Activated T-helper 1 cell treated with anti-CD3 and anti-CD28 coated beads, Interleukin-12 subunit alpha, Interleukin-12 subunit beta, Interleukin-2, Interleukin-4 antibody, amounts not matched to agents 30 ng/mL and 10 ng/mL and 1 ng/mL, durations not matched to agents 14 hours and 24 hours and 36 hours (primary cell): ENCODE measurements around the gene KIDINS220. TPM values are rescaled to one million over a fixed set of nuclear protein-coding genes. Genes with fewer than 3 reads are reported as not detected.

Experiments used
- DNase-seq: peaks from one replicate; pipeline ENCODE4 v3.0.0; 2021; ENCODE audit warnings: low spot score
- H3K27ac Mint-ChIP-seq: one replicate; pipeline ENCODE4 v1.8.0; 2021; ENCODE audit warnings: mild to moderate bottlenecking, mixed read lengths
- H3K27me3 Mint-ChIP-seq: one replicate; pipeline ENCODE4 v1.8.0; 2022; ENCODE audit warnings: mild to moderate bottlenecking, moderate library complexity, mixed read lengths; ENCODE audit not compliant: insufficient read depth
- H3K36me3 Mint-ChIP-seq: one replicate; pipeline ENCODE4 v1.8.0; 2021; ENCODE audit warnings: low read depth, mixed read lengths
- H3K4me1 Mint-ChIP-seq: one replicate; pipeline ENCODE4 v1.8.0; 2021; ENCODE audit warnings: low read depth, mixed read lengths
- H3K4me3 Mint-ChIP-seq: one replicate; pipeline ENCODE4 v1.8.0; 2021; ENCODE audit warnings: mild to moderate bottlenecking, moderate library complexity, mixed read lengths
- H3K9me3 Mint-ChIP-seq: one replicate; pipeline ENCODE4 v1.8.0; 2021; ENCODE audit warnings: mixed read lengths
- intact Hi-C: fragments of 100-400 bp; cut with micrococcal nuclease; formaldehyde crosslinking; loops from one replicate; pipeline ENCODE4 v1.15.1; 2024
- total RNA-seq: library from RNA; stranded (reverse); gene quantifications from 2 replicates; pipeline ENCODE4 v1.2.3, GENCODE V29; 2022

KIDINS220 gene
- total RNA-seq, 1 donor from 2014 or later: 24.5 TPM

GRCh38 chr2:8721410-8721809, 116.0 kb downstream of the KIDINS220 start:
- Mint-ChIP-seq H3K9me3 (peaks cover 7% of the 10 kb centered on the region), H3K27ac (no peak overlapping the region), H3K36me3 (no peaks in the 10 kb centered on the region), H3K4me1 (no peaks in the 10 kb centered on the region), H3K4me3 (no peak overlapping the region), H3K27me3 (peaks cover 3% of the 10 kb centered on the region)
- DNase-seq: no peak
- intact Hi-C loops: no loop called here

- Mint-ChIP-seq H3K9me3 (peaks cover 13% of the 10 kb centered on the region), H3K4me3 (no peak overlapping the region), H3K27me3 (peaks cover 3% of the 10 kb centered on the region), H3K36me3 (no peaks in the 10 kb centered on the region), H3K4me1 (no peaks in the 10 kb centered on the region), H3K27ac (no peak overlapping the region)
- intact Hi-C loops: no loop called here
- no peak for DNase-seq
Observed at GRCh38 chr2:8720741-8721140, 116.7 kb downstream of the KIDINS220 start.

- Mint-ChIP-seq H3K27me3 (peaks cover 3% of the 10 kb centered on the region), H3K36me3 (no peaks in the 10 kb centered on the region), H3K4me3 (no peak overlapping the region), H3K27ac (no peak overlapping the region), H3K4me1 (no peaks in the 10 kb centered on the region), H3K9me3 (peaks cover 21% of the 10 kb centered on the region)
- intact Hi-C loops: loop anchor here (5.0 kb wide), 1 partner anchor 618 kb away; no protein-coding TSS in a partner anchor
- no peak for DNase-seq
Observed at GRCh38 chr2:8719528-8719927, 117.9 kb downstream of the KIDINS220 start.

- H3K36me3 Mint-ChIP-seq: no peaks in the 10 kb centered on the region
- H3K27me3 Mint-ChIP-seq: peaks cover 3% of the 10 kb centered on the region
- peaks cover 25% of the 10 kb centered on the region for H3K9me3 Mint-ChIP-seq
- H3K27ac Mint-ChIP-seq: no peak overlapping the region
- no peak for DNase-seq
- H3K4me3 Mint-ChIP-seq: no peak overlapping the region
- H3K4me1 Mint-ChIP-seq: no peaks in the 10 kb centered on the region
- intact Hi-C loops: loop anchor here (5.0 kb wide), 1 partner anchor 622 kb away; no protein-coding TSS in a partner anchor
Observed at GRCh38 chr2:8714971-8715370, 122.4 kb downstream of the KIDINS220 start.

DNA sequence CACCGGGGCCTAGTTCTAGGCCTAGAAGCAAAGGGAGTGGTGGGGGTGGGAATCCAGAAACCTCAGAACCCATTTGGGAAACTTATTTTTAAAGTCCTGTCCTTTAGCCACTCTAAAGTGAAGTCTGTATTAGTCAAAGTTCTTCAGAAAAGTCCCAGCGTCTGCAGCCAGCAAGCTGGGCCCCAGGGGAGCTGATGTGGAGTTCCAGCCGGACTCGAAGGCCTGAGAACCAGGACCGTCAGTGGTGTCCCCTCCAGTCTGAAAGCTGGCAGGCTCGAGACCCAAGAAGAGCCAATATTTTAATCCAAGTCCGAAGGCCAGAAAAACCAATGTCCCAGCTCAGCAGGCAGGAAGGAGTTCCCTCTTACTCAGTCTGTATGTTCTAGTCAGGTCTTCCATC, 123.1 kb downstream of the KIDINS220 start:
- no peak overlapping the region for H3K4me3 Mint-ChIP-seq
- peaks cover 25% of the 10 kb centered on the region for H3K9me3 Mint-ChIP-seq
- no peak overlapping the region for H3K27ac Mint-ChIP-seq
- DNase-seq: no peak
- H3K4me1 Mint-ChIP-seq: no peaks in the 10 kb centered on the region
- no peaks in the 10 kb centered on the region for H3K36me3 Mint-ChIP-seq
- H3K27me3 Mint-ChIP-seq: no peaks in the 10 kb centered on the region
- intact Hi-C loops: no loop called here

DNA sequence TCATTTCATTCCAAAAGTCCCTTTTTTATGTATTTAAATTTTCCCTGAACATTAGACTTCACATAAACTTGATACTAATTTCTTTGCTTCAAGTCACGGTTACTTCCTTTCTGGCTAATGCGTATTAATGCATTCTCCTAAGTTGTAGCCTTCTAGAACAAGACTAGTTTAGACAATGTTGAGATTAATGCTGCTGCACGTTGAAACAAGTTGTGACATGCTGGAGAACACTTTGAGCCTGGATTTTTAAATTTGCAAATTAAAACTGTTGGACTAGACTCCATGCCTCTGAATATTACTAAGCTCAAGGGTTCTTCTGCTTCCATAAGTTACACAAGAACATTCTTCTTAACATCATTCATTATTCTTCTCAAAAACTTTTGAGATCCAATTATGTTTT, 126.5 kb downstream of the KIDINS220 start:
- Mint-ChIP-seq H3K9me3 (peaks cover 14% of the 10 kb centered on the region), H3K4me3 (no peak overlapping the region), H3K27me3 (no peaks in the 10 kb centered on the region), H3K27ac (no peak overlapping the region), H3K4me1 (no peaks in the 10 kb centered on the region), H3K36me3 (no peaks in the 10 kb centered on the region)
- intact Hi-C loops: no loop called here
- DNase-seq: no peak

DNA sequence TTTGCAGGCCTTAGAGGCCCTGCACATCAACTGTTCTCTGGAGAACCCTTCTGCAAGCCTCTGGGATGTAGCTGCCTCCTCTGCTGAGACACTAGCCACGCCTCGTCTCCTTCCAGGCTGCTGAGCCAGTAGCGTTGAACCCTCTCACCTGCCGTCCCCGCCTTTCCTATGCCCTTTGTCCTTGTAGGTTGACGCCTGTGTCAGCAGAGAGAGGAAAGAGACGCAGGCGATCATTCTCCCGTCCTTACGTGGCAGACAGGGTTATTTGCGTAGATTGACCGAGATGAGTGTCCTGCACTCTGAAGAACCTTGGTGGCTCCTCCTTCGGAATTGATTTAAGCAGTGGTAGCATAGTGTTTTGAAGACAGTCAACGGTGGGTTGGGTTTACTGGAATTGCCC, 127.8 kb downstream of the KIDINS220 start:
- no peak for DNase-seq
- Mint-ChIP-seq H3K4me1 (no peaks in the 10 kb centered on the region), H3K36me3 (no peaks in the 10 kb centered on the region), H3K9me3 (peaks cover 5% of the 10 kb centered on the region), H3K4me3 (no peak overlapping the region), H3K27me3 (no peaks in the 10 kb centered on the region), H3K27ac (no peak overlapping the region)
- intact Hi-C loops: no loop called here

- Mint-ChIP-seq H3K4me3 (no peak overlapping the region), H3K36me3 (no peaks in the 10 kb centered on the region), H3K9me3 (no peaks in the 10 kb centered on the region), H3K4me1 (no peaks in the 10 kb centered on the region), H3K27me3 (peaks cover 2% of the 10 kb centered on the region), H3K27ac (no peak overlapping the region)
- intact Hi-C loops: no loop called here
- no peak for DNase-seq
Observed at GRCh38 chr2:8704906-8705305, 132.5 kb downstream of the KIDINS220 start.

GRCh38 chr2:8701681-8702379, 135.6 kb downstream of the KIDINS220 start:
- no peak overlapping the region for H3K27ac Mint-ChIP-seq
- H3K27me3 Mint-ChIP-seq: peaks cover 5% of the 10 kb centered on the region
- intact Hi-C loops: no loop called here
- H3K4me3 Mint-ChIP-seq: no peak overlapping the region
- no peaks in the 10 kb centered on the region for H3K4me1 Mint-ChIP-seq
- no peak for DNase-seq
- H3K9me3 Mint-ChIP-seq: no peaks in the 10 kb centered on the region
- H3K36me3 Mint-ChIP-seq: no peaks in the 10 kb centered on the region

DNA sequence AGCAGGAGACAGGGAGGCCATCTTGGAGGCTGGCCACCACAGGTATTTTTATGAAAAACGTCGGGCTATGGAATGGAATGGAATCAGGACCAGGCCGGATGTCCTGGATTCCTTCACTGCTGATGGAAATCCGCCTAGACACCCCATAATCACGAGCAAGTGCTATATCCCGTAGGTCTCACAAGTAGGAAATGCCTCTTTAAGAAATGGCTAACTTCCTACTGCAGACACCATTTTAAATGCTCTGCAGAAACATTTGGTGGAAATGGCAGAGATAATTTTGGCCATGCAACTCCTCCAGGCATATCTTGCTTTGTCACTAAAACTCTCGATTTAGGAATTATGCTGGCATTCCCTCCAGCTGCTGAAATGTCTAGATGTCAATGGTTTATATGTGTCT, 137.6 kb downstream of the KIDINS220 start:
- no peak for DNase-seq
- no peaks in the 10 kb centered on the region for H3K4me1 Mint-ChIP-seq
- peaks cover 7% of the 10 kb centered on the region for H3K27me3 Mint-ChIP-seq
- H3K9me3 Mint-ChIP-seq: no peaks in the 10 kb centered on the region
- H3K27ac Mint-ChIP-seq: no peak overlapping the region
- H3K4me3 Mint-ChIP-seq: no peak overlapping the region
- H3K36me3 Mint-ChIP-seq: no peaks in the 10 kb centered on the region
- intact Hi-C loops: no loop called here

DNA sequence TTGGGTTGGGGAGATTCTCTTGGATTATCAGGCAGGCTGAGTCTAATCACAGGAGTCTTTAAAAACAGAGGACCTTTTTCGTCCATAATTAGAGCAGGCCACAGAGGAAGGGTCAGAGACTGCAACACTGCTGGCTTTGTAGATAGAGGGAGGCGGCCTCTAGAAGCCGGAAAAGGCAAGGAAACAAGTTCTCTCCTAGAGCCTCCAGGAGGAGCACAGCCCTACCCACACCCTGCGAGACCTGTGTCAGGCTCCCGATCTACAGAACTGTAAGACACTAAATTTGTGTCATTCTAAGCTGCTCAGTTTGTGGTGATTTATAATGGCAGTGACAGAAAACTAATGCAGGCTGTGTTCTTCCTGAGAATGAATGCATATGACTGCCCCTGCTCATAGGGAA, 140.2 kb downstream of the KIDINS220 start:
- Mint-ChIP-seq H3K27me3 (peaks cover 12% of the 10 kb centered on the region), H3K4me3 (no peak overlapping the region), H3K27ac (no peak overlapping the region), H3K36me3 (no peaks in the 10 kb centered on the region), H3K4me1 (no peaks in the 10 kb centered on the region), H3K9me3 (no peaks in the 10 kb centered on the region)
- intact Hi-C loops: no loop called here
- DNase-seq: no peak

DNA sequence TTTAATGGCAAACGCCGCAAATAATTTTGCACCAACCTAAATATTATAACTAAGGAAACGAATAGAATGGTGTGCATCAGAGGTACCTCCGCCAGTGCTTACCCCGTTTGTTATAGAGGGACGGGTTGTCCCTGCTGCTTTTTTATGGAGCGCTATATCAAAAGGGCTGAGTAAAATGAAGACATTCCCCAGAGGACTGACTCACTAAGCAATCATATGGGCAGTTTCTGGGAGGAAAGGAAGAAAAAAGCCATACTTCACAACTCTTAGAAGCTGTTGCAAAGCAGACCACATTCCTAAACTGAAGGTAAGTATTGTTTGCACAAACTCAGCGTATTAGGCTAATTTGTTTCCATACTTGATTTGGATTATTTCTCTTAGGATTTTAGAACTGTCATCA, 142.7 kb downstream of the KIDINS220 start:
- DNase-seq: no peak
- no peak overlapping the region for H3K4me3 Mint-ChIP-seq
- H3K36me3 Mint-ChIP-seq: peaks cover 5% of the 10 kb centered on the region
- no peaks in the 10 kb centered on the region for H3K9me3 Mint-ChIP-seq
- intact Hi-C loops: no loop called here
- H3K27me3 Mint-ChIP-seq: peaks cover 25% of the 10 kb centered on the region
- no peaks in the 10 kb centered on the region for H3K4me1 Mint-ChIP-seq
- H3K27ac Mint-ChIP-seq: no peak overlapping the region

- DNase-seq: no peak
- intact Hi-C loops: no loop called here
- Mint-ChIP-seq H3K36me3 (peaks cover 5% of the 10 kb centered on the region), H3K4me3 (no peak overlapping the region), H3K27me3 (peaks cover 26% of the 10 kb centered on the region), H3K27ac (no peak overlapping the region), H3K9me3 (no peaks in the 10 kb centered on the region), H3K4me1 (no peaks in the 10 kb centered on the region)
Observed at GRCh38 chr2:8693157-8693821, 144.1 kb downstream of the KIDINS220 start.
